GM12878 (cell line): Measurements from ENCODE around the gene CLBA1. TPM values are rescaled to one million over a fixed set of nuclear protein-coding genes. Genes with fewer than 3 reads are reported as not detected.

Source experiments
- ATAC-seq: fragments of 200-7000 bp; cut with Tn5 transposase; 3 replicates; pipeline ENCODE4 v1.9.1; 2020; ENCODE audit warnings: mild to moderate bottlenecking, moderate library complexity
- BruUV-seq: library from RNA; stranded (reverse); fragments of 400-500 nt; replicated peaks from 2 replicates; lab custom pipeline; 2021; lab: Mats Ljungman, UMichigan
- CTCF ChIA-PET: fragments of 300-600 bp; sonication (Branson Sonifier 250); formaldehyde crosslinking; extraction: SDS; loops from one replicate; lab custom pipeline; 2021; ENCODE audit warnings: inconsistent platforms; lab: Yijun Ruan, JAX
- POLR2A ChIA-PET: fragments of 350-600 bp; formaldehyde crosslinking; extraction: SDS; loops from one replicate; lab custom pipeline; 2021; ENCODE audit warnings: inconsistent platforms; lab: Charles Lee
- RAD21 ChIA-PET: fragments of 300-600 bp; sonication (Branson Sonifier 250); formaldehyde crosslinking; loops from one replicate; lab custom pipeline; 2023; ENCODE audit warnings: antibody characterized with exemption; ENCODE audit not compliant: unreplicated experiment; lab: Charles Lee
- SMC1A ChIA-PET: fragments of 300-600 bp; sonication (Branson Sonifier 250); formaldehyde crosslinking; loops from one replicate; lab custom pipeline; 2023; ENCODE audit not compliant: unreplicated experiment, uncharacterized antibody; lab: Charles Lee
- DNase-seq: peaks from one replicate; pipeline ENCODE4 v3.0.0-alpha.2; 2011; ENCODE audit warnings: low read depth, low spot score
- FAIRE-seq: peaks from 3 replicates; lab custom pipeline; 2011; peaks lifted over from hg19 to GRCh38; lab: Jason Lieb, UNC
- H2AFZ ChIP-seq: 2 replicates; pipeline ENCODE4 v1.6.0; 2011; ENCODE audit warnings: low read depth, low read length, control low read depth; ENCODE audit not compliant: control insufficient read depth
- H3K27ac ChIP-seq: 2 replicates; pipeline ENCODE4 v1.5.1; 2011; ENCODE audit warnings: control low read depth; ENCODE audit not compliant: control insufficient read depth, insufficient read depth
- H3K27me3 ChIP-seq, 2 experiments: replicated peaks in 1 of 2; 2 replicates each; pipeline versions ENCODE4 v1.6.0 to v1.6.1; 2011; ENCODE audit warnings: low read length in 1 of 2; ENCODE audit not compliant: control insufficient read depth in 2 of 2, insufficient read depth in 2 of 2
- H3K36me3 ChIP-seq, 2 experiments: 2 replicates each; pipeline ENCODE4 v1.5.1; 2011; ENCODE audit warnings: low read length in 1 of 2; ENCODE audit not compliant: control insufficient read depth in 2 of 2, insufficient read depth in 2 of 2
- H3K4me1 ChIP-seq: 2 replicates; pipeline ENCODE4 v1.6.1; 2011; ENCODE audit warnings: mild to moderate bottlenecking, low read length, moderate library complexity, mixed read lengths; ENCODE audit not compliant: control insufficient read depth, insufficient read depth
- H3K4me2 ChIP-seq: 2 replicates; pipeline ENCODE4 v1.6.0; 2011; ENCODE audit warnings: control low read depth; ENCODE audit not compliant: control insufficient read depth, insufficient read depth
- H3K4me3 ChIP-seq: fragments of 200-600 bp; sonication (generic); 2 replicates; pipeline ENCODE4 v1.5.1; 2016
- H3K79me2 ChIP-seq: 2 replicates; pipeline ENCODE4 v1.6.0; 2011; ENCODE audit warnings: low read length; ENCODE audit not compliant: control insufficient read depth, insufficient read depth
- H3K9ac ChIP-seq: 2 replicates; pipeline ENCODE4 v1.8.0; 2011; ENCODE audit warnings: low read length, control low read depth, mixed read lengths; ENCODE audit not compliant: control insufficient read depth, insufficient read depth
- H3K9me3 ChIP-seq: replicated peaks from 3 replicates; pipeline ENCODE4 v1.5.1; 2011; ENCODE audit warnings: mild to moderate bottlenecking, low read length; ENCODE audit not compliant: control insufficient read depth, insufficient read depth
- H4K20me1 ChIP-seq: 2 replicates; pipeline ENCODE4 v1.6.0; 2011; ENCODE audit not compliant: control insufficient read depth, insufficient read depth
- BCL3 ChIP-seq: IDR thresholded peaks from 2 replicates; pipeline ENCODE4 v1.6.1; 2011; ENCODE audit warnings: borderline replicate concordance, low read depth, mild to moderate bottlenecking, moderate library complexity, low read length; ENCODE audit not compliant: insufficient read depth, poor library complexity, severe bottlenecking
- BHLHE40 ChIP-seq, 2 experiments: fragments of 450-650 bp in 1 of 2; IDR thresholded peaks; 2 replicates each; pipeline ENCODE4 v1.6.1; 2011 to 2017; ENCODE audit warnings: low read depth in 2 of 2, borderline replicate concordance in 1 of 2, improper control_type of control experiment in 1 of 2, low read length in 1 of 2, mild to moderate bottlenecking in 1 of 2
- CEBPB ChIP-seq, 2 experiments: fragments of 150-350 bp in 1 of 2; IDR thresholded peaks; 2 replicates each; pipeline ENCODE4 v1.6.1; 2012 to 2014; ENCODE audit warnings: low read depth in 2 of 2, low read length in 2 of 2, borderline replicate concordance in 1 of 2, inconsistent platforms in 1 of 2
- CHD1 ChIP-seq: IDR thresholded peaks from 2 replicates; pipeline ENCODE4 v1.6.1; 2012; ENCODE audit warnings: low read depth, low read length, improper control_type of control experiment
- PML ChIP-seq: IDR thresholded peaks from 2 replicates; pipeline ENCODE4 v1.6.1; 2012; ENCODE audit warnings: low read length, inconsistent platforms
- SIX5 ChIP-seq: IDR thresholded peaks from 2 replicates; pipeline ENCODE4 v1.6.1; 2011; ENCODE audit warnings: mild to moderate bottlenecking, low read depth, low read length, moderate library complexity; ENCODE audit not compliant: severe bottlenecking
- ZBTB33 ChIP-seq: fragments of 450-650 bp; IDR thresholded peaks from 2 replicates; pipeline ENCODE4 v1.6.1; 2017; ENCODE audit warnings: mild to moderate bottlenecking
- ZNF207 ChIP-seq: fragments of 450-650 bp; IDR thresholded peaks from 2 replicates; pipeline ENCODE4 v1.6.1; 2014; ENCODE audit warnings: antibody characterized with exemption, mild to moderate bottlenecking, borderline replicate concordance
- ZNF274 ChIP-seq: IDR thresholded peaks from one replicate; pipeline ENCODE4 v1.8.0; 2011; ENCODE audit not compliant: insufficient read length, insufficient read depth
- WGBS: methylation state at CpG from one replicate; pipeline ENCODE4 v1.1.6; 2016; ENCODE audit warnings: low lambda C conversion rate; ENCODE audit not compliant: insufficient replicate concordance, insufficient coverage; ENCODE audit errors: missing lambda C conversion rate; 5-methylcytosine and 5-hydroxymethylcytosine counted together
- in situ Hi-C: fragments of 300-500 bp; cut with MboI; formaldehyde crosslinking; loops from 9 replicates; pipeline ENCODE4 v1.14.3; 2018; ENCODE audit warnings: mixed read lengths
- intact Hi-C: fragments of 100-400 bp; cut with micrococcal nuclease; formaldehyde crosslinking; loops from one replicate; pipeline ENCODE4 v1.14.2; 2022; ENCODE audit not compliant: unreplicated experiment
- polyA plus RNA-seq, 11 experiments: library from polyadenylated mRNA; depleted of rRNA in 4 of 11; unstranded in 6 of 11; stranded (reverse) in 5 of 11; fragments of >200 nt; fragmentation: Nextera tagmentation in 4 of 11; fragmentation: Illumina TruSeq in 1 of 11; extraction: Ambion mirVana in 4 of 11; extraction: Trizol in 1 of 11; gene quantifications; 1 replicate in 1 of 11; 2 replicates in 10 of 11; pipeline versions ENCODE4 v1.2.1 to v1.2.3, GENCODE V29; 2011 to 2016; ENCODE audit warnings: inconsistent platforms in 2 of 11, missing spikeins in 2 of 11, low read depth in 1 of 11
- total RNA-seq, 4 experiments: library from RNA; depleted of rRNA in 3 of 4; stranded (reverse); fragments of >200 nt in 3 of 4; fragmentation: Illumina TruSeq in 1 of 4; extraction: Trizol in 1 of 4; gene quantifications; 2 replicates each; pipeline versions ENCODE4 v1.2.1 to v1.2.3, GENCODE V29; 2013 to 2021

The CLBA1 gene
- total and polyA plus RNA-seq, 10 of the 15 experiments (the other 5 are each of a cell fraction or from before 2014, with no cell fraction given) = 0.07 to 1.1 (median 0.62) TPM; not detected in 1

GRCh38 chr14:104937161-104937560 lies 48.4 kb upstream of the CLBA1 start (continued):
- TF ChIP-seq ZBTB33 (no peak), BHLHE40 (IDR thresholded peaks at IDR 0.05; ENCODE audit: borderline replicate concordance in 1 of 2, low read depth in 2 of 2, low read length in 1 of 2) (no peak), CHD1 (no peak), SIX5 (no peak), ZNF207 (no peak), CEBPB (IDR thresholded peaks at IDR 0.05; ENCODE audit: borderline replicate concordance in 1 of 2, low read depth in 2 of 2, low read length in 2 of 2) (no peak), PML (no peak)

GRCh38 chr14:104937694-104938365 lies 47.8 kb upstream of the CLBA1 start:
- FAIRE-seq (no peak), DNase-seq (no peak), ATAC-seq (no peak)
- WGBS = 41% methylated on average over 11 of the region's 11 CpGs
- peaks cover 9 to 11% of the 10 kb centered on the region in 2 experiments for H3K27me3 ChIP-seq
- H3K9ac ChIP-seq = no peak overlapping the region
- H3K4me1 ChIP-seq = no peaks in the 10 kb centered on the region
- H2AFZ ChIP-seq = no peak overlapping the region
- H3K4me2 ChIP-seq = no peak overlapping the region
- no peaks in the 10 kb centered on the region for H3K9me3 ChIP-seq
- no peaks in the 10 kb centered on the region for H3K36me3 ChIP-seq
- ChIA-PET SMC1A (no interaction called here), RAD21 (no interaction called here), POLR2A (no interaction called here), CTCF (interaction anchor here (1.1 kb wide), 1 partner anchor 42 kb away, joined by 5 read pairs; no protein-coding TSS in a partner anchor)
- no peaks in the 10 kb centered on the region for H3K79me2 ChIP-seq
- H4K20me1 ChIP-seq = no peaks in the 10 kb centered on the region; the same call in 1 of the 2 replicates
- H3K4me3 ChIP-seq = no peak overlapping the region
- no peak overlapping the region for H3K27ac ChIP-seq
- BruUV-seq = no TSS peak
- in situ Hi-C loops = no loop called here
- intact Hi-C loops = no loop called here
- TF ChIP-seq ZNF274 (no peak), BCL3 (no peak)
